Gastrocnemius medialis (tissue), 4 donors: ENCODE data around the gene ASTN2.

Source experiments
- POLR2A ChIP-seq, 2 donors: fragments of 450-650 bp; IDR thresholded peaks; one replicate each; pipeline ENCODE4 v1.6.1; 2017; ENCODE audit warnings: antibody characterized with exemption in 2 of 2, mild to moderate bottlenecking in 2 of 2, moderate library complexity in 2 of 2
- TF ChIP-seq, protein P1 (sequence below), 5 experiments: fragments of 450-650 bp in 3 of 5; fragments of 200-600 bp in 2 of 5; sonication (generic) in 2 of 5; IDR thresholded peaks in 4 of 5; conservative IDR thresholded peaks in 1 of 5; 1 replicate in 4 of 5; 2 replicates in 1 of 5; pipeline ENCODE4 v1.5.1; 2016 to 2019; ENCODE audit warnings: antibody characterized with exemption in 5 of 5, mild to moderate bottlenecking in 3 of 5, moderate library complexity in 3 of 5

DNA sequence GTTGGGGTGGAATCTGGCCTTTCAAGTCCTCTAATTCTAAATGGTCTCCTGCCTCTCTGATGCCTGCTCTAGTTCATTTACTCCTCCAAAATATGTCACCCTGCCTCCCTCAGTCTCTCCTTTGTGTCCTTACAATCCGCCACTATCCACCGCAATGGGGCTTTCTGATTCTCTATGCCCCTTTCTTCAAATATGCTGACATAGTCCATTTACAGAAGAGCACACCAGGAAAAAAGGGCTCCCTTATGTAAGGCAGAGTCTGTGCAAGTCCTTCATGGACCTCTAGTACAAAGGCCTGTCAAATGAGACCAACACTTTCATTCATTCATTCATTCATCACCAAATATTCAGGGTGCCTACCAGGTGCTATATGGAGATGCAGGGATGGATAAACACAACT lies 2.0 kb upstream of the ASTN2 start:
- TF ChIP-seq, protein P1, sequence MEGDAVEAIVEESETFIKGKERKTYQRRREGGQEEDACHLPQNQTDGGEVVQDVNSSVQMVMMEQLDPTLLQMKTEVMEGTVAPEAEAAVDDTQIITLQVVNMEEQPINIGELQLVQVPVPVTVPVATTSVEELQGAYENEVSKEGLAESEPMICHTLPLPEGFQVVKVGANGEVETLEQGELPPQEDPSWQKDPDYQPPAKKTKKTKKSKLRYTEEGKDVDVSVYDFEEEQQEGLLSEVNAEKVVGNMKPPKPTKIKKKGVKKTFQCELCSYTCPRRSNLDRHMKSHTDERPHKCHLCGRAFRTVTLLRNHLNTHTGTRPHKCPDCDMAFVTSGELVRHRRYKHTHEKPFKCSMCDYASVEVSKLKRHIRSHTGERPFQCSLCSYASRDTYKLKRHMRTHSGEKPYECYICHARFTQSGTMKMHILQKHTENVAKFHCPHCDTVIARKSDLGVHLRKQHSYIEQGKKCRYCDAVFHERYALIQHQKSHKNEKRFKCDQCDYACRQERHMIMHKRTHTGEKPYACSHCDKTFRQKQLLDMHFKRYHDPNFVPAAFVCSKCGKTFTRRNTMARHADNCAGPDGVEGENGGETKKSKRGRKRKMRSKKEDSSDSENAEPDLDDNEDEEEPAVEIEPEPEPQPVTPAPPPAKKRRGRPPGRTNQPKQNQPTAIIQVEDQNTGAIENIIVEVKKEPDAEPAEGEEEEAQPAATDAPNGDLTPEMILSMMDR (IDR thresholded peaks at IDR 0.05 in 4 of 5, conservative IDR thresholded peaks at IDR 0.05 in 1 of 5): no peak
- no peak for TF ChIP-seq POLR2A (IDR thresholded peaks at IDR 0.05)
